Measurements from ENCODE around the gene EMID1. TPM values are rescaled to one million over a fixed set of nuclear protein-coding genes. Genes with fewer than 3 reads are reported as not detected.

Gene EMID1
- polyA plus RNA-seq, 1 donor (not counting 4 experiments of a cell fraction or from before 2014, with no cell fraction given) = not detected

GRCh38 chr22:29203488-29204454 is 1.9 kb upstream of the EMID1 start:
- dilution Hi-C loops (cut with MboI; ENCODE audit: extremely low pct_ligation_motif_present, low sequenced_read_pairs) = no loop called here
- FAIRE-seq = no peak
- no peak for TF ChIP-seq CTCF (optimal IDR thresholded peaks at IDR 0.05 in 1 of 3, IDR thresholded peaks at IDR 0.05 in 1 of 3, conservative IDR thresholded peaks at IDR 0.05 in 1 of 3; ENCODE audit: extremely low read depth in 1 of 3, insufficient read depth in 2 of 3, low read length in 3 of 3)
- TF ChIP-seq EZH2 (IDR thresholded peaks at IDR 0.05; ENCODE audit: low read length) = no peak

DNA sequence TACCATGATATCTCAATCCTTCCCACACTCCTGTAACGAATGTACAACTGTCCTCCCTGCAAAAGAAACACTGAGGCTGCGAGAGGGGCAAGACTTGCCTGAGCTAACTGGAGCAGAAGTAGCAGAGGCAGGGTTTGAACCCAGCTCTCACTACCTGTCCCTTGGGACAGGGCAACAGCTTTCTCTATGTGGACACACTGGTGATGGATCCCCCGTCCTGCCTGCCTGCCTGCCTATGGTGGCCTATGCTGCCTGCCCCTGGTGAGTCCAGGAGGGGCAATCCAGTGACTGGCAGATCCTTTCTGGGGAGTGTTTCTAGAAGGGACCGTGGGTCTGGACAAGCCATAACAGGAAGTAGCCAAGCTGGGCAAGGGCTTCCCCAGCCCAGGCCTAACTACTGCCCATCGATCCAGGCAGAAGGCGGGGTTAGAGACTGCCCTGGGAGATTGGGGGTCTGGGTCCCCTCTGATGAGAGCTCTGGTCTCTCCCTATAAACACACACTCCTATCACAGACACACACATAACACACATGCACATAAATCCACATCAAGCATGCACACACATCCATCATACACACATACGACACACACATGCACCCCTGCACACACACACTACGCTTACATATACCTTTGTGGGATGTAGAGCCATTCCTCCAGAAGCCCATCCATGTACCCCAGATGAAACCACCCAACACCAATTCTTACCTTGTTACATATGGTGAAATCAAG is 1.1 kb upstream of the EMID1 start:
- DNase-seq (ENCODE audit: low read depth, low spot score) (no peak), FAIRE-seq (no peak)
- Histone ChIP-seq H3K9me3 (ENCODE audit: control insufficient read depth, low read depth, low read length) (no peaks in the 10 kb centered on the region), H3K9ac (ENCODE audit: control insufficient read depth, extremely low read depth, insufficient read depth, low read length) (no peak overlapping the region), H3K79me2 (ENCODE audit: control insufficient read depth, insufficient read depth, low read length) (no peaks in the 10 kb centered on the region), H3K9me1 (ENCODE audit: control insufficient read depth, extremely low read depth, insufficient read depth, low read length) (no peaks in the 10 kb centered on the region), H3K27me3 (ENCODE audit: control insufficient read depth, extremely low read depth, insufficient read depth, low read length) (peaks cover 57% of the 10 kb centered on the region), H3K4me2 (ENCODE audit: control insufficient read depth, extremely low read depth, insufficient read depth, low read depth, low read length) (no peak overlapping the region), H3K4me1 (ENCODE audit: control insufficient read depth, extremely low read depth, insufficient read depth, low read length) (no peaks in the 10 kb centered on the region), H3K4me3 (ENCODE audit: control insufficient read depth in 2 of 3, extremely low read depth in 1 of 3, insufficient read depth in 2 of 3, low read depth in 1 of 3, low read length in 3 of 3) (no peak overlapping the region), H3K36me3 (ENCODE audit: control insufficient read depth in 2 of 2, extremely low read depth in 1 of 2, insufficient read depth in 2 of 2, low read length in 2 of 2) (no peaks in the 10 kb centered on the region), H3K27ac (ENCODE audit: control insufficient read depth, insufficient read depth, low read length) (no peak overlapping the region), H4K20me1 (ENCODE audit: control insufficient read depth, extremely low read depth, insufficient read depth, low read length) (no peaks in the 10 kb centered on the region), H2AFZ (ENCODE audit: control insufficient read depth, low read length) (no peak overlapping the region)
- no peak for TF ChIP-seq CTCF (optimal IDR thresholded peaks at IDR 0.05 in 1 of 3, IDR thresholded peaks at IDR 0.05 in 1 of 3, conservative IDR thresholded peaks at IDR 0.05 in 1 of 3; ENCODE audit: extremely low read depth in 1 of 3, insufficient read depth in 2 of 3, low read length in 3 of 3)
- TF ChIP-seq EZH2 (IDR thresholded peaks at IDR 0.05; ENCODE audit: low read length) = no peak
- dilution Hi-C loops (cut with MboI; ENCODE audit: extremely low pct_ligation_motif_present, low sequenced_read_pairs) = no loop called here

More at GRCh38 chr22:29203488-29204454, 1.9 kb upstream of the EMID1 start:
- Histone ChIP-seq H3K27ac (ENCODE audit: control insufficient read depth, insufficient read depth, low read length) (no peak overlapping the region), H3K36me3 (ENCODE audit: control insufficient read depth in 2 of 2, extremely low read depth in 1 of 2, insufficient read depth in 2 of 2, low read length in 2 of 2) (no peaks in the 10 kb centered on the region), H3K9ac (ENCODE audit: control insufficient read depth, extremely low read depth, insufficient read depth, low read length) (no peak overlapping the region), H2AFZ (ENCODE audit: control insufficient read depth, low read length) (no peak overlapping the region), H3K9me1 (ENCODE audit: control insufficient read depth, extremely low read depth, insufficient read depth, low read length) (no peaks in the 10 kb centered on the region), H3K4me3 (ENCODE audit: control insufficient read depth in 2 of 3, extremely low read depth in 1 of 3, insufficient read depth in 2 of 3, low read depth in 1 of 3, low read length in 3 of 3) (no peak overlapping the region), H3K79me2 (ENCODE audit: control insufficient read depth, insufficient read depth, low read length) (no peaks in the 10 kb centered on the region), H3K9me3 (ENCODE audit: control insufficient read depth, low read depth, low read length) (no peaks in the 10 kb centered on the region), H3K4me1 (ENCODE audit: control insufficient read depth, extremely low read depth, insufficient read depth, low read length) (no peaks in the 10 kb centered on the region), H3K27me3 (ENCODE audit: control insufficient read depth, extremely low read depth, insufficient read depth, low read length) (peaks cover 48% of the 10 kb centered on the region), H3K4me2 (ENCODE audit: control insufficient read depth, extremely low read depth, insufficient read depth, low read depth, low read length) (no peak overlapping the region), H4K20me1 (ENCODE audit: control insufficient read depth, extremely low read depth, insufficient read depth, low read length) (no peaks in the 10 kb centered on the region)
- no peak for DNase-seq (ENCODE audit: low read depth, low spot score)

Data from keratinocyte (primary cell).